GM21367 (cell line): ENCODE measurements around the gene SPNS3.

ENCODE experiments used
- ATAC-seq: cut with Tn5 transposase; IDR thresholded peaks from one replicate; pipeline ENCODE4 v1.9.1; 2021; ENCODE audit not compliant: unreplicated experiment

Gene SPNS3

DNA sequence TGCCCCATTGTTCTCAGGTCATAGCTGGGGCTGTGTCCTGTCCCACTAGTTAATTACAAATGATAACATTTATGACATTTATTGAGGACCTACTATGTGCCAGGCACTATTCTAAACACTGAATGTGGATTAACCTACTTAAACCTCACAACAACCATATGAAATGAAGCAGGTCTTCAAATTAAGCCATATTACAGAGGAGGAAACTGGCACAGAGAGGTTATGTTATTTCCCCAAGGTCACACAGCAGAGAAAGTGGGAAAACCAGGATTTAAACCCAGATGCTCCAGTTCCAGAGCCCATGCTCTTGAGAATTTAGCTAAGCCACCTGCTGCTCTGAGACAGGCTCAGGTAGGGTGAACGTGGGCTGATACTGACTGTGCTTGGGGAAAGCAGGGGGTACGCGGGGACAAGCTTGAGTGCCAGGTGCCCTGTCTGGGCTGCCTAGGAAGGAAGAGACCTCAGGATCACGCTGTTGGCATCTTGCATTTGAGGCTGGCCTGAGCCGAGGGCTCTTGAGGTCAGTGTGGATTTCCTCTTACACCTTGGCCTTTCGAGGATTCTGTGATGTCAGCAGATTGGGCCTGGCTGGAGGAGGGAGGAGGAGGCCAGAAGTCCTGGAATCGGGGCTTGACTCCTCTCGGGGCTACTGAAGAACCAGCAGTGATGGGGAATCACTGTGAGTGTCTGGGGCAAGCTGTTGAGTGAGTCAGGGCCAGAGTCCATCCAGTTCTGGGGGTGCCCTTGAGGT lies 73.8 kb downstream of the SPNS3 start:
- ATAC-seq = no peak

- no peak for ATAC-seq
Measured at GRCh38 chr17:4508207-4508606, 74.5 kb downstream of the SPNS3 start.

- ATAC-seq = no peak
Measured at GRCh38 chr17:4509401-4509800, 75.7 kb downstream of the SPNS3 start.

DNA sequence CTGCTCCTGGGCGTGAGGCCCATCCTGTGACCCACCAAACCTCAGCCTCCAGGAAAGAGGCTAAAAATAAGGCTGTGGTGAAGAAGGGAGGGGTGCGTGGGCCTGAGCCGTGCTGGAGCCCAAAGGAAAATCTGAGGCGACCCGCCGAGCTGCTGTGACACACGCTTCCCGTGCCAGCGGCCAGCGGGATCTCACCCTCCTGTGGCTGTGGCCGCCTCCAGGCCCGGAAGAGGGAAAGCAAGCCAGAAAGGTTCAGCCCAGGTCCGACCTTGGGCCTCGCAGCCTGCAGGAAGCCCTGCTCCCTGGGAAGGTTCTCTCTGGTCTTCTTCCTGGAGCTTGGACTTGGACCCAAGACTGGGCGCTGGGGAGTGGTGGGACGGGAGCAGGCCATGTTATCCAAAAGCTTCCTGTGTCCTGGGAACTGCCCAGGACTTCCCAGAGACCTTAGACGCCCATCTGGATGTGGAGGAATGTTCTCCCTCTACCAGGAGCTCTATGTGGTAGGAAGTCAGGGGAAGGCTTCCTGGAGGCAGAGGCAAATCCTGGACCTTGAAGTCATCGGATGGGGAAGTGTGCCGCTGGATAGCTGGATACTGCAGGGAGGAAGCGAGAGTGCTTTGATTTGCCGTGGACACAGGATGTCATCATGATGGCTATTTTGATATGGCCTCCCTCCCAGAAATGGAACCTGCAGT lies 76.3 kb downstream of the SPNS3 start:
- no peak for ATAC-seq

DNA sequence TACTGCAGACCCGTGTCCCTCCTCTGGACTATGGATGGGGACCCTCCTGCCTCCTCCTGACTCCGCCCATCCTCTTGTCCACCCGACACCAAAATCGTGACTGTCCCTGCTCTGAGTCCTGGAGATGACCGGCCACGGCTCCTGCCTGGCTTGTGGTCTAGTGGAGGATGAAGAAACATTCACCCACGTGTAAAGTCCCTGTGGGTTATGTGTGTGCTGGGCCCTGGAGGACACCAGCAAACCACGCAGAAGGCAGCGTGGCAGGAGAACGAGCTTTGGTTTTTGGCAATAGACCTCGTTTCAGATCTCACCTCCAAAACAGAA lies 76.8 kb downstream of the SPNS3 start:
- ATAC-seq = no peak

- ATAC-seq = no peak
Measured at GRCh38 chr17:4511199-4511932, 77.6 kb downstream of the SPNS3 start.

DNA sequence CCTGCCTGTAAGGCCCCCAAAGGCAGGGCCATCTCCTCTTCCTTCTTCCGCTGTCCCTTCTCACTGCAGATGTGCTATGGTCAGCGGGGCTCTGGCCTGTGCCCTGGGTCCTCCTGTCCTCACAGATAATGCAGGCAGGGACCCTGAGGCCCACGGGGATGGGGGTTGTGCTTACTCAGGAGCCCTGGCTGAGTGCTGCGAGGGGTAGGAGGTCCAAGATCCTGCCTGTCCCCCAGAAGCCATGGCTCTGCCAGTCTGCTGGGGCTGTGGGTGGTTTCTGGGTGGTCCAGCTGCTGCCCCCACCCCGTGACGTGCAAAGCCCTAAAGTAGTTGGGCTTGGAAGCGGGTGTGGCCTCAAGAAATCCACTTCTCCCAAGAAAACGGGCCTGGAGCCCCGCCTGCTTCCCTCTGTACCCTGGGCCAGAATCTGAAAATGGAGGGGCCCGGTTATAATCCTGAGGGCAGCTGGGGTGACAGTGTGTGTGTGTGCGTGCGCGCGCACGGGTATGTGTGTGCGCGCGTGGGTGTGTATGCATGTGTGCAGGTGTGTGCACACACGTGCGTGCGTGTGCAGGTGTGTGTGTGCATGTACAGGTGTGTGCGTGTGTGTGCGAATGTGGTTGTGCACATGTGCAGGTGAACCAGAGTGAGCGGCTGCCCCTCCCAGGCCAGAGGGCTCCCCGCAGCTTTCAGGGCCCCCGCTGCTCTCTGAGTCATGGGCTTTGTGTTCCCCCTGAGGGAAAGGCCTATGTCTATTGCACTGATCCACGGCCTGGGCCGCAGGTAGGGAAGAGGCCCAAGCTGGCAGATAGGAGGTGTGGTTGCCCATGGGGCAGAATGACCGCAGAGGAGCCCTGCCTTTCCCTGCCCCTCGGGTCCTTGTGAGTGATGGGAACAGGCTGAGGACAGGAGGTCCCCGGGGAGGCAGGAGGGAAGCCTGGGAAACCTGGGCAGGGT lies 78.7 kb downstream of the SPNS3 start:
- no peak for ATAC-seq

DNA sequence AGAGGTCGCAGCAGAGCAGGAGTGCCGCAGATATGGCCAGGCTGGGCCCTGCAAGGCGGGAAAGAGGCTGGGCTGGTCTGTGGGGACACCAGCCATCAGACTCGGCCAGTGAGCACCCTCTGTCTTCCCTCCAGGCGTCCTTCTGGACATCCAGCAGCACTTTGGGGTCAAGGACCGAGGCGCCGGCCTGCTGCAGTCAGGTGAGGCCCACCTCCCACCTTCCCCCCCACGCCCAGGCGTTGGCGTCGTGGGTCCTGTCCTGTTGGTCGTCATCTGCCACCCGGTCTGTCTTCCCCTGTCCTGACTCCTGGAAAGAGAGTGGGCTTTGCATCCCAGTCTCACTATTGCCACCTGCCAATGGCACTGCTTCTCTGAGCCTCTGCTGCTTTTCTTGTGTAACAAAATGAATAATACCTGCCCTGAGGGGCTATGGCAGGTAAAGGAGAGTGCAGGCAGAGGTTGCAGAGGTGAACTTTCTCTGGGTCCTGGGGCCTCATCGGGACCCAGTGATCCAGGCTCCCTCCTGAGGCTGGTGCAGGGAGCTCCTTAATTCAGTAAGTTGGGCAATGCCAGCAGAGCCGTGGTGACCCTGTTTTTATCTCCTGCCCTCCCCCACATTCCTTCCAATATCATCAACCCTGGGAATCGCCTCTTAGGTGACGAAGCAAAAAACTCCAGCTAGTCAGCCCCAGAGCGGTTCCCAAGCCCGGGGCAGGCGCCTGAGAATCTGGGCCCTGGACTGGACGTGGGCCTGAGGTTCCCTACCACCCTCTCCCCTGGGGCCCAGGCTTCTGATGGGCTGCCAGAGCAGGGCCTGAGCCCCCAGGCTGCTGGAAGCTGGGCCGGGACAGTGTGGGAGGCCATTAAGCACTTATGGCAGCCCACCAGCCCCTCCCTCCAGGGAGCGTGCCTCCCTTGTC lies 79.6 kb downstream of the SPNS3 start:
- no peak for ATAC-seq

- no peak for ATAC-seq
Measured at GRCh38 chr17:4514206-4514605, 80.5 kb downstream of the SPNS3 start.

GRCh38 chr17:4514779-4515178 lies 81.0 kb downstream of the SPNS3 start:
- no peak for ATAC-seq

- ATAC-seq = no peak
Measured at GRCh38 chr17:4515501-4515900, 81.8 kb downstream of the SPNS3 start.

DNA sequence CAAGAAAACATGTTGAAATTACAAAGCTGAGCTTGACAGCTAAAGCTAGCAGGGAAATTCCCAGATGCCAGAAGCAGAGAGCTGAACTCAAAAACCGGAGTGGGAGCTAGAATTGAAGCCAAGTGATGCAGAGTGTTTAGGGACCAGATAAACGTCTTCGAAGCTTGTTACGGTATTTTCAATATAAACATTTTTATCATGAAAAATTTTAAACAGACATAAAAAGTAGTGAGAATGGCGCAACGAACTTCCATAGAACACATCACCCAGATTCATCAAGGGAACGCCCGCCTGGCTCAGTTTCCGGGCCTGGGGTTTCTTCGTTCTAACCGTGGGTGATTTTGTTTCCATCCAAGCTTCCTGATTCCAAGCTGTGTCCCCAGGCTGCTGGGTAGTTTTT lies 83.0 kb downstream of the SPNS3 start:
- ATAC-seq = no peak

- ATAC-seq = no peak
Measured at GRCh38 chr17:4518901-4519300, 85.2 kb downstream of the SPNS3 start.

DNA sequence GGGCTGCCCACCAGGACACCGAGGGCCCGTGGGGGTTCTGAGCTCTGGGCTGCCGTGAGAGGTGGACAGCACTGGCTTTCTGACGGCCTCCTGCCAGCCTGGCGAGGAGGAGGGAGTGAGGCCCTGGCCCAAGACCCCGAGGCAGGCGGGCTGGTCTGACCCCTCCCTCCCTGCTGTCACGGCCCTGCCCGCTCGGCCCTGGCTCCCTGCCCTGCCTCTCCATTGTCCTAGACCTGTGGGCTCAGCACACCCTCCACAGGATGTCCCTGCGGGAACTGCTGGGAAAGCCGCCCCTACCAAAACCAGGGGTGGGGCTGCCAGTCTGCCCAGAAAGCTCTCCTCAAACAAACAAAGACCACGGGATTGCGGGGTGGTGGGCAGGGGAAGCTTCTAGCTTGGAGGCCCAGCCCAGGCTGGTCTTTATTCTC lies 85.6 kb downstream of the SPNS3 start:
- ATAC-seq = no peak

GRCh38 chr17:4520060-4520893 lies 86.5 kb downstream of the SPNS3 start:
- ATAC-seq = no peak

- ATAC-seq = no peak
Measured at GRCh38 chr17:4520894-4521600, 87.3 kb downstream of the SPNS3 start.

DNA sequence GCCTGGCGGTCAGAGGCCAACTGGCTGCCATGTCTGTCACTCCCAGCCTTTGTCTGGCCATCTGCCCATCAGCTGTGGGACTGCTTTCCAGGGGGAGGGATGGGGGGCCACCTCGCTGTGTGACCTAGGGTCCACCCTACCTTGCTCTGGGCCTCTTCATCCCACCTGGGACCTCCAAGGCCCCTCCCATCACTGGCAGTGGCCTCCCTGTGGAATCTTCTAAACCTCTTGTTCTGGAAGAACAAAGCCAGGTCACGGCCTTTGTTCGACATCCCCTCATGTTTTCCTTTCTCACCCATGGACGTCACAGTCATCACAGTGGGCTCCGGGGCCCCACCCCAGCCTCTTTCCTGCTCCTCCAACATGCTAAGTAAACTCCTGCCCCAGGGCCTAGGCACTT lies 88.9 kb downstream of the SPNS3 start:
- no peak for ATAC-seq

DNA sequence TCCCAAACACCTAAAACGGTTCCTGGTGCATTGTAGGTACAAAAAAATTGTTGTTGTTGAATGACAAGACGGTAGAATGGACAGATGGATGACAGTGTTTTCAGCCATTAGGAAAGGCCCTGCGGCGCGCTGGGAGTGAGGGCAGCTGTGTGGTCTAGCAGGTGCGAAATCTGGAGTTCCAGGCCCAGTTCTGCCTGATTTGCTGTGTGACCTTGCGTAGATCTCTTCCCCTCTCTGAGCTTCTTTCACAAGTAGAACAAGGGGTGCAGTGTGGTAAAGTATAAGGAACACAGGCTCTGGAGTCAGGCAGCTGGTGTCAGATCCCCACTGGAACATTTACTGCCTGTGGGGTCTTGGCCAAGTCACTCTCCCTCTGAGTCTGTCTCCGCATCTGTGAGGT lies 90.2 kb downstream of the SPNS3 start:
- ATAC-seq = no peak
